ENCODE measurements around the gene ERCC6.

The ERCC6 gene

DNA sequence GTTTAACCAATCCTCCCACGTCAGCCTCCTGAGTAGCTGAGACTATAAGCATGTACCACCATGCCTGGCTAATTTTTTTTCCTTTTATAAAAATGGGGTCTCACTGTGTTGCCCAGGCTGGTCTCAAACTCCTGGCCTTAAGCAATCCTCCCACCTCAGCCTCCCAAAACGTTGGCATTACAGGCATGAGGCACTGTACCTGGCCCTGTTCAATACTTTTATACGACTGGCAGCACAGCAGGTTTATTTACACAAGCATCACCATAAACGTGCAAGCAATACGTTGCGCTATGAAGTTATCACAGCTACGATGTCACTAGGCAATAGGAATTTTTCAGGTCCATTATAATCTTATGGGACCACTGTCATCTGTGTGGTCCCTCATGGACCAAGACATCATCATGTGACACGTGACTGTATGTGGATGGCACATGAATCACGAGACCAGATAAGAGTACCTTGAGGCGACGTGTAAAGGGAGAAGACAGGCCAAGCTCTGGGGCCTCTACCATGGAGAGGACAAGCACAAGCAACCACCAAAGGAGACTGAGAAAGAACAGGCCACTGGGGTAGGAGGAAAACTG is 36.7 kb upstream of the ERCC6 start:
- no peak overlapping the region for H3K27ac ChIP-seq
- TF ChIP-seq, protein P1, sequence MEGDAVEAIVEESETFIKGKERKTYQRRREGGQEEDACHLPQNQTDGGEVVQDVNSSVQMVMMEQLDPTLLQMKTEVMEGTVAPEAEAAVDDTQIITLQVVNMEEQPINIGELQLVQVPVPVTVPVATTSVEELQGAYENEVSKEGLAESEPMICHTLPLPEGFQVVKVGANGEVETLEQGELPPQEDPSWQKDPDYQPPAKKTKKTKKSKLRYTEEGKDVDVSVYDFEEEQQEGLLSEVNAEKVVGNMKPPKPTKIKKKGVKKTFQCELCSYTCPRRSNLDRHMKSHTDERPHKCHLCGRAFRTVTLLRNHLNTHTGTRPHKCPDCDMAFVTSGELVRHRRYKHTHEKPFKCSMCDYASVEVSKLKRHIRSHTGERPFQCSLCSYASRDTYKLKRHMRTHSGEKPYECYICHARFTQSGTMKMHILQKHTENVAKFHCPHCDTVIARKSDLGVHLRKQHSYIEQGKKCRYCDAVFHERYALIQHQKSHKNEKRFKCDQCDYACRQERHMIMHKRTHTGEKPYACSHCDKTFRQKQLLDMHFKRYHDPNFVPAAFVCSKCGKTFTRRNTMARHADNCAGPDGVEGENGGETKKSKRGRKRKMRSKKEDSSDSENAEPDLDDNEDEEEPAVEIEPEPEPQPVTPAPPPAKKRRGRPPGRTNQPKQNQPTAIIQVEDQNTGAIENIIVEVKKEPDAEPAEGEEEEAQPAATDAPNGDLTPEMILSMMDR (conservative IDR thresholded peaks at IDR 0.05): no peak
- no peak for TF ChIP-seq ZFX (IDR thresholded peaks at IDR 0.05)

DNA sequence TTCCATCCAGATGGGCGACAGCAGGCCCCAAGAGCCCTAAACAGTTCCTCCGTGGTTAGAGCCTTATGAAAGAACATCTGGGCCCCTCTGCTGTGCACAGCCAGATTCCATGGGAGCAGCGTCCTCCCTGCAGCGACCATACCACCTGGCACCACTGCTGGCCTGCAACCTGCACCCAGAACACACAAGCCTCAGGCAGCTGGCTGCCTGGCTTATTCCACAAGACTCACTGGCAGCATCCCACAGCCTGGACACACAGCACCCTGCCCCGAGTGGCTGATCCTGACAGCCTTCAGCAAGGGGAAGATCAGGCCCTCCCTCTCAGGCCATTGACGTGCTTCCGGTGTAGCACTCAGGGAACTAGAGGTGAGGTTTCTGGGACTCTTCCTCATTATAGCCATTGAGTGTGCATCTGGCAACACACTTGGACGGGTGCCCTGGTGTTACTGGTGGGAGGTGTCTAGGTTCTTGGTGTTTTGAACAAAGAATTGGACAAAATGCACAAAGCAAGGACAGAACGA is 33.7 kb upstream of the ERCC6 start:
- no peak overlapping the region for H3K27ac ChIP-seq
- TF ChIP-seq, protein P1 (conservative IDR thresholded peaks at IDR 0.05): no peak
- TF ChIP-seq ZFX (IDR thresholded peaks at IDR 0.05): no peak

DNA sequence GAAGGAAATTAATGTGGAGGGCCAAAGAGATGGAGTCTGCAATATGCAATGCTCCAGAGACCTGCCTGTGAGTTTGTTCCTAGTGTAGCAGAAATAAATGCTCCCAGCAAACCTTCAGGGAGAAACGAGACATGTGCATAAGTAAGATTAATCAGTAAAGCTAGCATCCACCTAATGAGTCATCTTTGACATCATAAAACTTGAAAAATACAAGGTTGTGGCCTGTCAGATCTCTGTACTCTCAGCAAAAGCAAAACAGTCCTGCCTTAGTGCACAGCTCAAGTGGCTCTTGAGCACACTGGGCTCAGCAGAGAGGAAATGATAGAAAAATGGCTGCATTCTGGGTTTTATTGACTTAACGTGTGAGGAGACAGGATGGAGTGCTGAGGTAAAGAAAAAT is 32.5 kb upstream of the ERCC6 start:
- no peak for TF ChIP-seq ZFX (IDR thresholded peaks at IDR 0.05)
- TF ChIP-seq, protein P1 (conservative IDR thresholded peaks at IDR 0.05): no peak
- no peak overlapping the region for H3K27ac ChIP-seq

DNA sequence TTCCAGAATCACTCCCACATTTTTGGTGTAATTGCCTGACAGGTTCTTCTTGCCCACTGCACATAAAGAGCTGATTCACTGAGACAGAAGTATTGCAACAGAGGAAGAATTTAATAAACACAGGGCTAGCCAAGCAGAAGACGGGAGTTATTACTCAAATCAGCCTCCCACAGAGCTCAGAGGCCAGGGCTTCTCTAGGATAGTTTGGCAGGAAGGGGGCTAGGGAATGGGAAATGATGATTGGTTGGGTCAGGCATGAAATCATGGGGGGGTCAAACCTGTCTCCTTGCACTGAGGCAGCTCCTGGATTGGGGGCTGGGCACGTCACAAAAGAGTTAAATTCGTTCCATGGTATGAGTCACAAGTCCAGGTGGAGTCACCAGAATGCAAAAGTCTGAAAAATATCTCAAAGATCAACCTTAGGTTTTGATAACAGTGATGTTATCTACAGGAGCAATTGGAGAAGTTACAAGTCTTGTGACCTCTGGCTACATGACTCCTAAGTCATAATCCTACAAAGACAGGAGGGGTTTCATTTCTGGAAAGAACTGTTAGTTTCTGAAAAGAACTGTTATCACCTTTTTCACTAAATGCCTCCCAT is 30.2 kb upstream of the ERCC6 start:
- no peak overlapping the region for H3K27ac ChIP-seq
- TF ChIP-seq ZFX (IDR thresholded peaks at IDR 0.05): no peak
- TF ChIP-seq, protein P1 (conservative IDR thresholded peaks at IDR 0.05): no peak

DNA sequence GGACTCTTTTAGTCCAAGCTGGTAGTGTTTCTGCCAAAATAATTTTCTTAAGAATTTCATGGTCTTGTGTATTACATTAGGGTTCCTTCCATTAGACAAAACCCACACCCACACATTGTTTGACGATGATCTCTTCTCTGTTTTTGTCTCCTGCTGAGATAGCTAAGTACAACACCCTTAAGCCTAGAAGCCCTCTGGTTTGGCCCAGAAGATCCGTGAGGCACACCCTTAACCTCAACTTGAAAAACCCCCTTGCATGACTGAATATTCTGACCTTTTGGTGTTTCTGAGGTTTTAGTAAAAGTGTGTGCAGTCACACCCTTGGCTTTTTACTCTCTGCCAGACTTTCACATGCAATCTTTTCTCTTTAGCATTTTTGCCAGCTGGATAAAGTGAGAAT is 29.3 kb upstream of the ERCC6 start:
- TF ChIP-seq ZFX (IDR thresholded peaks at IDR 0.05): no peak
- TF ChIP-seq, protein P1 (conservative IDR thresholded peaks at IDR 0.05): no peak
- no peak overlapping the region for H3K27ac ChIP-seq

DNA sequence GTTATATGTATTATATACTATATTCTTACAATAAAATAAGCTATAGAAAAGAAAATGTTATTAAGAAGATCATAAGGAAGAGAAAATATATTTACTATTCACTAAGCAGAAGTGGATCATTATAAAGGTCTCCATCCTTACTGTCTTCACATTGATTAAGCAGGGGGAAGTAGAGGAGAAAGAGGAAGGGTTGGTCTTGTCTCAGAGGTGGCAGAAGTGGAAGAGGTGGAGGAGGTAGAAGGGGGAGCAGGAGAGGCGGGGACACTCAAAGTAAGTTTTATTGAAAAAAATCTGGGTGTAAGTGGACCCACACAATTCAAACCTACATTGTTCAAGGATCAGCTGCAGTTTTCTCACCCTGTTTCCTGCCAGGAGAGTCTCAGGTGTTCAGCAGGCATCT is 28.9 kb upstream of the ERCC6 start:
- H3K27ac ChIP-seq: no peak overlapping the region
- no peak for TF ChIP-seq ZFX (IDR thresholded peaks at IDR 0.05)
- TF ChIP-seq, protein P1 (conservative IDR thresholded peaks at IDR 0.05): no peak

DNA sequence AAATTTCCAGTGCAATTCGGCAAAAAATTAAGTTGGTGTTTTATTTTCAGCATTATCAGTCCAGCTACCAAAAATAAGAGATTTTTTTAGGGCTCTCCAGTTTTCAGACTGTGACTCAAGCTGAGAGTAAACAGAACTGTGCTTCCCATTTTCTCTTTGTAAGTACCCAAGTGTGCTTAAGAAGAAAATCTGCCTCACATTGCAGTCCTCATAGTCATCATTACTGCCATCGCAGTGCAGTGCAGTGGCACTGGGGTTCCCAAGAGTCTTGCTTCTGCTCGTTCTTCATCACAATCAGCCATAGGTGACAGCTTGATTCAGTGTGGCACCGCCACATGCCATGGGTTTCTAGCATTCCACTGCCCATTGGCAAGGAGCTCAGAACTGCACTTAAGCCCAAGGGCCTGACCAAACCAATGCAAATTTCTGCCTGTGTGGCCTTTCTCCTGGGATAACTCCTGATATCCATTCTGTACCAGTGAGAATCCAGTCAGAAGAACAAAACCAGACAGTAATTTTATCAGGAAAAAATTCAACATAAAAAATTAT is 25.6 kb upstream of the ERCC6 start:
- H3K27ac ChIP-seq: no peak overlapping the region
- TF ChIP-seq, protein P1 (conservative IDR thresholded peaks at IDR 0.05): no peak
- no peak for TF ChIP-seq ZFX (IDR thresholded peaks at IDR 0.05)
